ENCODE results near the gene PRPF31.

Gene PRPF31

GRCh38 chr19:54137699-54138488, 22.3 kb downstream of the PRPF31 start, which contains the start of gene CNOT3:
TSS of gene CNOT3 (plus strand) at chr19:54137762. CDS start at chr19:54142979, 5,217 bp downstream.
- TF ChIP-seq TAF1 (IDR thresholded peaks at IDR 0.05; ENCODE audit: borderline replicate concordance, insufficient read depth, low read length) (peak; percentile 65; the same call in 1 of the 2 replicates), POLR2AphosphoS5 (IDR thresholded peaks at IDR 0.05; ENCODE audit: low read depth, low read length) (peak; percentile 68), SIN3A (IDR thresholded peaks at IDR 0.05; ENCODE audit: borderline replicate concordance, insufficient read depth, low read length) (no peak)

DNA sequence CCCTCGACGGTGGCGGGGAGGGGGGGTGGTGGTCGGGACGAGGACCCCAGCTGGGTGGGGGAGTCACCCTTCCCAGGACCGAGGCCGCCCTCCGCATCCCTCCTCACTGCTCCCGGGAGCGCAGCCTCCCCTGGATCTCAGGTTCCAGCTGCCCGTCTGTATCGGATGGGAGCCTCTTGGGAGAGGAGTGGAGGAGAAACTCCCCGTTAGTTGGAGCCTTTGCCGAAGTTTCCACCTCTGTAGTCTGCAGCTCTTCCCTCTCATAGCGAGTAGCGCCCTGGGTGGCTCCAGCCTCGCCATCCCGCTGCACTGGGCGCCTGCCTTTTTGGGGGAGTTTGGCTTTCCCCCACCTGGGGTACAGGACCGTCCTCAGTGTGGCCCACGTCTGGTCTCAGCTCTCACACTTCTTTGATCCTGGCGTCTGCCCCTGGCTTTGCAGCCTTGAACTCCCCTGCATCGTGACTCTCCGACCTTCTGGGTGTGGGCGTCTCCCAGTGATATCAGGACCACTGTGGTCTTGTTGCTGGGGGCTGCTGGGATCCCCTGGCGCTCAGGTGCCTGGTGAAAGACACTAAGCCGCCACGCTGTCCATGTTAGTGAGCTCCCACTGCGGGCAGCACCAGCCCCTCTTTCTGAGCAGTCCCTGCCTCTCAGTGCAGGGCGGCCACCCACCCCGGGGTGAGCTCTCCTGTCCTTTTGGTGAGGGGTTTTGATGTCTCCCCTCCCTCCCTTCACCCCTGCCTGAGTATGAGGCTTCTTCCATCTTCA, 23.1 kb downstream of the PRPF31 start:
- TF ChIP-seq POLR2AphosphoS5 (IDR thresholded peaks at IDR 0.05; ENCODE audit: low read depth, low read length) (no peak), SIN3A (IDR thresholded peaks at IDR 0.05; ENCODE audit: borderline replicate concordance, insufficient read depth, low read length) (no peak), TAF1 (IDR thresholded peaks at IDR 0.05; ENCODE audit: borderline replicate concordance, insufficient read depth, low read length) (no peak), FOXP2 (optimal IDR thresholded peaks at IDR 0.05; ENCODE audit: borderline replicate concordance, extremely low read depth, extremely low read length, insufficient read depth) (no peak)
- TF ChIP-seq, protein P1, sequence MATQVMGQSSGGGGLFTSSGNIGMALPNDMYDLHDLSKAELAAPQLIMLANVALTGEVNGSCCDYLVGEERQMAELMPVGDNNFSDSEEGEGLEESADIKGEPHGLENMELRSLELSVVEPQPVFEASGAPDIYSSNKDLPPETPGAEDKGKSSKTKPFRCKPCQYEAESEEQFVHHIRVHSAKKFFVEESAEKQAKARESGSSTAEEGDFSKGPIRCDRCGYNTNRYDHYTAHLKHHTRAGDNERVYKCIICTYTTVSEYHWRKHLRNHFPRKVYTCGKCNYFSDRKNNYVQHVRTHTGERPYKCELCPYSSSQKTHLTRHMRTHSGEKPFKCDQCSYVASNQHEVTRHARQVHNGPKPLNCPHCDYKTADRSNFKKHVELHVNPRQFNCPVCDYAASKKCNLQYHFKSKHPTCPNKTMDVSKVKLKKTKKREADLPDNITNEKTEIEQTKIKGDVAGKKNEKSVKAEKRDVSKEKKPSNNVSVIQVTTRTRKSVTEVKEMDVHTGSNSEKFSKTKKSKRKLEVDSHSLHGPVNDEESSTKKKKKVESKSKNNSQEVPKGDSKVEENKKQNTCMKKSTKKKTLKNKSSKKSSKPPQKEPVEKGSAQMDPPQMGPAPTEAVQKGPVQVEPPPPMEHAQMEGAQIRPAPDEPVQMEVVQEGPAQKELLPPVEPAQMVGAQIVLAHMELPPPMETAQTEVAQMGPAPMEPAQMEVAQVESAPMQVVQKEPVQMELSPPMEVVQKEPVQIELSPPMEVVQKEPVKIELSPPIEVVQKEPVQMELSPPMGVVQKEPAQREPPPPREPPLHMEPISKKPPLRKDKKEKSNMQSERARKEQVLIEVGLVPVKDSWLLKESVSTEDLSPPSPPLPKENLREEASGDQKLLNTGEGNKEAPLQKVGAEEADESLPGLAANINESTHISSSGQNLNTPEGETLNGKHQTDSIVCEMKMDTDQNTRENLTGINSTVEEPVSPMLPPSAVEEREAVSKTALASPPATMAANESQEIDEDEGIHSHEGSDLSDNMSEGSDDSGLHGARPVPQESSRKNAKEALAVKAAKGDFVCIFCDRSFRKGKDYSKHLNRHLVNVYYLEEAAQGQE (IDR thresholded peaks at IDR 0.05; ENCODE audit: insufficient read depth in 1 of 2, low read depth in 2 of 2, low read length in 2 of 2): no peak

GRCh38 chr19:54141356-54141755, 25.8 kb downstream of the PRPF31 start:
- no peak for TF ChIP-seq TAF1 (IDR thresholded peaks at IDR 0.05; ENCODE audit: borderline replicate concordance, insufficient read depth, low read length)
- no peak for TF ChIP-seq FOXP2 (optimal IDR thresholded peaks at IDR 0.05; ENCODE audit: borderline replicate concordance, extremely low read depth, extremely low read length, insufficient read depth)
- TF ChIP-seq, protein P1 (IDR thresholded peaks at IDR 0.05; ENCODE audit: insufficient read depth in 1 of 2, low read depth in 2 of 2, low read length in 2 of 2): no peak
- no peak for TF ChIP-seq SIN3A (IDR thresholded peaks at IDR 0.05; ENCODE audit: borderline replicate concordance, insufficient read depth, low read length)
- TF ChIP-seq POLR2AphosphoS5 (IDR thresholded peaks at IDR 0.05; ENCODE audit: low read depth, low read length): no peak

GRCh38 chr19:54142166-54142780, 26.7 kb downstream of the PRPF31 start:
- TF ChIP-seq FOXP2 (optimal IDR thresholded peaks at IDR 0.05; ENCODE audit: borderline replicate concordance, extremely low read depth, extremely low read length, insufficient read depth) (no peak), SIN3A (IDR thresholded peaks at IDR 0.05; ENCODE audit: borderline replicate concordance, insufficient read depth, low read length) (no peak), POLR2AphosphoS5 (IDR thresholded peaks at IDR 0.05; ENCODE audit: low read depth, low read length) (no peak), TAF1 (IDR thresholded peaks at IDR 0.05; ENCODE audit: borderline replicate concordance, insufficient read depth, low read length) (no peak)
- TF ChIP-seq, protein P1 (IDR thresholded peaks at IDR 0.05; ENCODE audit: insufficient read depth in 1 of 2, low read depth in 2 of 2, low read length in 2 of 2): no peak

GRCh38 chr19:54145541-54146158, 30.1 kb downstream of the PRPF31 start:
- TF ChIP-seq, protein P1 (IDR thresholded peaks at IDR 0.05; ENCODE audit: insufficient read depth in 1 of 2, low read depth in 2 of 2, low read length in 2 of 2): no peak
- no peak for TF ChIP-seq SIN3A (IDR thresholded peaks at IDR 0.05; ENCODE audit: borderline replicate concordance, insufficient read depth, low read length)
- no peak for TF ChIP-seq FOXP2 (optimal IDR thresholded peaks at IDR 0.05; ENCODE audit: borderline replicate concordance, extremely low read depth, extremely low read length, insufficient read depth)

Data from PFSK-1 (cell line).